ENCODE results near the gene LMNA. TPM values are rescaled to one million over a fixed set of nuclear protein-coding genes. Genes with fewer than 3 reads are reported as not detected.
A peak's percentile ranks its signal among the peaks of the same experiment; 100 is the strongest.

Gene LMNA
- total and polyA plus RNA-seq, 2 experiments from 2014 or later, result 1,219 to 1,230 TPM

DNA sequence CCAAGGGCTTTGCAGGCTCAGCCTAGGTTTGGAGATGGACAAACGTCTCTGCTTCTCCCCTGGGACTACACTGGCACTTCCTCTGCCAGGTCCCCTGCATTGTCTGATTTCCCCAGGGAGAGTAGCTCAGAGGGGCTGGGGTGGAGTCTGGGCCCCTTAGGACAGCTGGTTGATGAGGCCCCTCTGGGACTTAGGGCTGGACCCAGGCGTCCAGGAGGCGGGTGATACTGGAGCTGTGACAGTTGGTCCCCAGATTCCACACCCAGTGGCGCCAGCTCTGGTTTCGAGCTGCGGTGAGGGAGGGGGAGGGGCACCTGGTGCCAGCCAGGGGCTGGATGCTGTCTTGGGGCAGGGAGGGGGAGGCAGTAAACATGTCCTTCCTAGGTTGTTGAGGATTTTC lies 24.8 kb upstream of the LMNA start:
- TF ChIP-seq EZH2 (IDR thresholded peaks at IDR 0.05; ENCODE audit: insufficient read depth, poor library complexity, severe bottlenecking) (no peak), EZH2phosphoT487 (IDR thresholded peaks at IDR 0.05; ENCODE audit: insufficient read depth, low read depth) (no peak)
- Histone ChIP-seq H3K4me2 (ENCODE audit: unreplicated experiment) (no peak overlapping the region), H3K9me2 (ENCODE audit: insufficient read depth) (no peaks in the 10 kb centered on the region), H3K27me3 (replicated peaks; ENCODE audit: insufficient read depth) (no peaks in the 10 kb centered on the region), H2AFZ (no peak overlapping the region), H4K20me1 (ENCODE audit: insufficient read depth) (no peaks in the 10 kb centered on the region), H3K9ac (no peak overlapping the region), H3K4me3 (no peak overlapping the region), H3K27ac (no peak overlapping the region), H3K4me1 (ENCODE audit: insufficient read depth) (no peaks in the 10 kb centered on the region), H3K9me3 (ENCODE audit: low read depth) (no peaks in the 10 kb centered on the region), H3K79me2 (ENCODE audit: insufficient read depth) (no peaks in the 10 kb centered on the region), H3F3A (ENCODE audit: insufficient read depth) (no peaks in the 10 kb centered on the region), H3K36me3 (ENCODE audit: low read depth) (no peaks in the 10 kb centered on the region)
- DNase-seq, result no peak
- 46 to 48% methylated on average over 6 of the region's 6 CpGs for WGBS, 2 experiments (ENCODE audit: low coverage in 1 of 2, low lambda C conversion rate in 2 of 2, missing lambda C conversion rate in 2 of 2)
- in situ Hi-C loops (cut with MboI), result loop anchor here (10.0 kb wide), 1 partner anchor 135 kb away; no protein-coding TSS in a partner anchor

DNA sequence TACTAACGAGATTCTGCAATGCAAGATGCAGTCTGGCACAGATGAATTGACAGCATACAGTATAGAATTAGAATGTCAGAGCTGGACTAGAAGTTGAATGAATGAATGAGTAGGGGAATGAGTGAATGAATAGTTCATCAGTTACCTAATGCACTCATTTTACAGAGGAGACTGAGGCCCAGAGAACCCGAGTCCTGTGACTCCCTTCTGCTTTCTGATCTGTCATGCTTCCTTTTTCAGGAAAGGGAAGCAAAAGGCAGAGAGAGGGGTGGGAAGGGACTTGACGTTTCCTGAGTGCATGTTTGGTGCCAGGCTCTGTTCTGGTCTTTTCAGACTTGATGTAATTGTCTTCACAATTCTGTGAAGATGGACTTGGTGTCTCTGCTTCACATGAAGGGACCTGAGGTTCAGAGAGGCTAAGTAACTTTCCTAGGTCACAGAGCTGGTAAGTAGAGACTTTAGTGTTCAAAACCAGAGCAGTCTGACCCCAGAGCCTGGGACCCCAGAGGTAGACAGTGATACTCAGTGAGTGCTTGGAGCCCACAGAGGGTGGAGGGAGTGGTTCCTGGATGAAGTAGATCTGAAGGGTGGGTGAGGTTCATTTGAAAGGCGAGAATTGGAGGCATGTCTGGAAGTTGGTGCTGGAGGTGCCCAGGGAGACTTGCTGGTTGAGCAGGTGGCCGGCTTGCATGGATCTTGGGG lies 24.2 kb upstream of the LMNA start:
- H2AFZ ChIP-seq, result no peak overlapping the region
- no peaks in the 10 kb centered on the region for H3K27me3 ChIP-seq (replicated peaks; ENCODE audit: insufficient read depth)
- no peak overlapping the region for H3K9ac ChIP-seq
- no peak for DNase-seq
- no peaks in the 10 kb centered on the region for H3K9me3 ChIP-seq (ENCODE audit: low read depth)
- H3K9me2 ChIP-seq (ENCODE audit: insufficient read depth), result no peaks in the 10 kb centered on the region
- no peaks in the 10 kb centered on the region for H3K36me3 ChIP-seq (ENCODE audit: low read depth)
- 39 to 40% methylated on average over 5 of the region's 5 CpGs for WGBS, 2 experiments (ENCODE audit: low coverage in 1 of 2, low lambda C conversion rate in 2 of 2, missing lambda C conversion rate in 2 of 2)
- peaks cover 5% of the 10 kb centered on the region; the same call in 1 of the 2 replicates for H3K79me2 ChIP-seq (ENCODE audit: insufficient read depth)
- H3K4me1 ChIP-seq (ENCODE audit: insufficient read depth), result no peaks in the 10 kb centered on the region
- H3K4me3 ChIP-seq, result no peak overlapping the region
- in situ Hi-C loops (cut with MboI), result loop anchor here (10.0 kb wide), 1 partner anchor 135 kb away; no protein-coding TSS in a partner anchor
- no peak overlapping the region for H3K27ac ChIP-seq
- no peak for TF ChIP-seq EZH2phosphoT487 (IDR thresholded peaks at IDR 0.05; ENCODE audit: insufficient read depth, low read depth)
- no peak for TF ChIP-seq EZH2 (IDR thresholded peaks at IDR 0.05; ENCODE audit: insufficient read depth, poor library complexity, severe bottlenecking)
- H4K20me1 ChIP-seq (ENCODE audit: insufficient read depth), result no peaks in the 10 kb centered on the region
- H3K4me2 ChIP-seq (ENCODE audit: unreplicated experiment), result no peak overlapping the region
- H3F3A ChIP-seq (ENCODE audit: insufficient read depth), result no peaks in the 10 kb centered on the region

DNA sequence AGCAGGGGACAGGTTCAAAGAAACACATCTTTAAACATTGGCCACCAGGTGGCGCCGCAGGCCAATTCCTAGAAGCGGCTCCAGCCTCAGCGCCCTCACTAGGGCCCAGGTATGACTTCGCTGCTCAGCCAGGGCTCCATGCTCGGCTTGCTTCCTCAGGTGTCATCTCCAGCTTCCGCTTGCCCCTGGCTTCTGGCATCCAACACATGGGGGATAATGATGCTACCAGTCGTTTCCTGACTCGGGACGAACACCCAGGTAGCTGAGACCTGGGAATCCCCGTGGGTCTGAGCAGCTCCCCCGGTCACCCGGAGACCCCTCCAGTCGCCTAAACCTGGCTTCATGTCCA lies 23.7 kb upstream of the LMNA start:
- Histone ChIP-seq H3K79me2 (ENCODE audit: insufficient read depth) (peaks cover 8% of the 10 kb centered on the region; the same call in 1 of the 2 replicates), H3K4me2 (ENCODE audit: unreplicated experiment) (no peak overlapping the region), H3K9ac (no peak overlapping the region), H3K4me3 (no peak overlapping the region), H3K4me1 (ENCODE audit: insufficient read depth) (no peaks in the 10 kb centered on the region), H3F3A (ENCODE audit: insufficient read depth) (0 out of 2 replicates have a peak, but pooled peaks cover under 1% of the 10 kb centered on the region), H3K27me3 (replicated peaks; ENCODE audit: insufficient read depth) (no peaks in the 10 kb centered on the region), H3K27ac (no peak overlapping the region), H3K36me3 (ENCODE audit: low read depth) (no peaks in the 10 kb centered on the region), H3K9me2 (ENCODE audit: insufficient read depth) (no peaks in the 10 kb centered on the region), H4K20me1 (ENCODE audit: insufficient read depth) (no peaks in the 10 kb centered on the region), H3K9me3 (ENCODE audit: low read depth) (no peaks in the 10 kb centered on the region), H2AFZ (no peak overlapping the region)
- 40 to 42% methylated on average over 14 of the region's 14 CpGs for WGBS, 2 experiments (ENCODE audit: low coverage in 1 of 2, low lambda C conversion rate in 2 of 2, missing lambda C conversion rate in 2 of 2)
- TF ChIP-seq EZH2phosphoT487 (IDR thresholded peaks at IDR 0.05; ENCODE audit: insufficient read depth, low read depth) (no peak), EZH2 (IDR thresholded peaks at IDR 0.05; ENCODE audit: insufficient read depth, poor library complexity, severe bottlenecking) (no peak)
- DNase-seq, result peak; percentile 84
- in situ Hi-C loops (cut with MboI), result loop anchor here (10.0 kb wide), 1 partner anchor 134 kb away; no protein-coding TSS in a partner anchor

DNA sequence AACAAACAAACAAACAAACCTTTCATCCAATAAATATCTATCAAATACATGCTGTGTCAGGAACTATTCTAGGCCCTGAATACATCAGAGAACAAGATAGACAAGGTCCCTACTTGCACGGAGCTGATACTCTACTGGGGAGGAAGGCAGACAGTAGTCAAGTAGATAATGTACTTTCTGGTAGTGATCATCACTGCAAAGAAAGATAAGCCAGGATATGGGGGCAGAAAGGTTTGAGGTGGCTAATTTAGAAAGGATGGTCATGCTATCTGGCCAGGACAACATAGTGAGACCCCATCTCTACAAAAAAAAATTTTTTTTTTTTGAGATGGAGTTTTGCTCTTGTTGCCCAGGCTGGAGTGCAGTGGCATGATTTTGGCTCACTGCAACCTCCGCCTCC lies 22.9 kb upstream of the LMNA start:
- WGBS, 2 experiments (ENCODE audit: low coverage in 1 of 2, low lambda C conversion rate in 2 of 2, missing lambda C conversion rate in 2 of 2), result 60 to 76% methylated on average over 2 of the region's 2 CpGs
- DNase-seq, result no peak
- in situ Hi-C loops (cut with MboI), result loop anchor here (10.0 kb wide), 1 partner anchor 133 kb away; no protein-coding TSS in a partner anchor
- peaks cover 7% of the 10 kb centered on the region; the same call in 1 of the 2 replicates for H3F3A ChIP-seq (ENCODE audit: insufficient read depth)
- H3K4me2 ChIP-seq (ENCODE audit: unreplicated experiment), result no peak overlapping the region
- H3K27ac ChIP-seq, result no peak overlapping the region
- TF ChIP-seq EZH2phosphoT487 (IDR thresholded peaks at IDR 0.05; ENCODE audit: insufficient read depth, low read depth) (no peak), EZH2 (IDR thresholded peaks at IDR 0.05; ENCODE audit: insufficient read depth, poor library complexity, severe bottlenecking) (no peak)
- no peaks in the 10 kb centered on the region for H4K20me1 ChIP-seq (ENCODE audit: insufficient read depth)
- no peak overlapping the region for H2AFZ ChIP-seq
- peaks cover 6% of the 10 kb centered on the region; the same call in 1 of the 2 replicates for H3K4me1 ChIP-seq (ENCODE audit: insufficient read depth)
- no peak overlapping the region for H3K4me3 ChIP-seq
- no peaks in the 10 kb centered on the region for H3K27me3 ChIP-seq (replicated peaks; ENCODE audit: insufficient read depth)
- no peak overlapping the region for H3K9ac ChIP-seq
- no peaks in the 10 kb centered on the region for H3K9me3 ChIP-seq (ENCODE audit: low read depth)
- peaks cover 8% of the 10 kb centered on the region; the same call in 1 of the 2 replicates for H3K79me2 ChIP-seq (ENCODE audit: insufficient read depth)
- H3K9me2 ChIP-seq (ENCODE audit: insufficient read depth), result no peaks in the 10 kb centered on the region
- H3K36me3 ChIP-seq (ENCODE audit: low read depth), result no peaks in the 10 kb centered on the region

Measured in GM23248 (cell line).